MM.1S (cell line): Measurements from ENCODE around the gene BDKRB1.

Experiments
- DNase-seq: peaks from one replicate; pipeline ENCODE4 v3.0.0-alpha.2; 2015
- H2AFZ ChIP-seq: fragments of 300-600 bp; sonication (generic); 2 replicates; pipeline ENCODE4 v1.6.0; 2016; ENCODE audit warnings: antibody characterized with exemption, low read length
- H3F3A ChIP-seq: fragments of 300-600 bp; sonication (generic); 2 replicates; pipeline ENCODE4 v1.6.1; 2016; ENCODE audit warnings: mild to moderate bottlenecking, antibody characterized with exemption, low read length, moderate library complexity, mixed read lengths; ENCODE audit not compliant: insufficient read depth
- H3K27ac ChIP-seq: fragments of 300-600 bp; sonication (generic); 2 replicates; pipeline ENCODE4 v1.5.1; 2016; ENCODE audit warnings: mild to moderate bottlenecking, low read length
- H3K27me3 ChIP-seq: fragments of 300-600 bp; sonication (generic); replicated peaks from 2 replicates; pipeline ENCODE4 v1.6.0; 2016; ENCODE audit warnings: low read length; ENCODE audit not compliant: insufficient read depth
- H3K36me3 ChIP-seq: fragments of 300-600 bp; sonication (generic); replicated peaks from 2 replicates; pipeline ENCODE4 v1.6.1; 2016; ENCODE audit warnings: mild to moderate bottlenecking, low read length, mixed read lengths; ENCODE audit not compliant: insufficient read depth
- H3K4me1 ChIP-seq: fragments of 300-600 bp; sonication (generic); 2 replicates; pipeline ENCODE4 v1.6.1; 2016; ENCODE audit warnings: low read length, mixed read lengths
- H3K4me2 ChIP-seq: fragments of 300-600 bp; sonication (generic); 2 replicates; pipeline ENCODE4 v1.6.0; 2016; ENCODE audit warnings: low read depth, low read length
- H3K4me3 ChIP-seq: fragments of 300-600 bp; sonication (generic); 2 replicates; pipeline ENCODE4 v1.5.1; 2016; ENCODE audit warnings: low read length, mixed read lengths
- H3K79me2 ChIP-seq: fragments of 300-600 bp; sonication (generic); 2 replicates; pipeline ENCODE4 v1.6.1; 2016; ENCODE audit warnings: mixed run types, low read length, mixed read lengths
- H3K9ac ChIP-seq: fragments of 300-600 bp; sonication (generic); 2 replicates; pipeline ENCODE4 v1.6.1; 2016; ENCODE audit warnings: low read length, mixed read lengths
- H3K9me2 ChIP-seq: fragments of 300-600 bp; sonication (generic); replicated peaks from 2 replicates; pipeline ENCODE4 v1.6.1; 2016; ENCODE audit warnings: mild to moderate bottlenecking, low read length, mixed read lengths; ENCODE audit not compliant: insufficient read depth
- H3K9me3 ChIP-seq: fragments of 300-600 bp; sonication (generic); replicated peaks from 2 replicates; pipeline ENCODE4 v1.6.1; 2016; ENCODE audit warnings: mild to moderate bottlenecking, low read length, mixed read lengths; ENCODE audit not compliant: insufficient read depth
- H4K20me1 ChIP-seq: fragments of 300-600 bp; sonication (generic); 2 replicates; pipeline ENCODE4 v1.6.1; 2016; ENCODE audit warnings: mild to moderate bottlenecking, low read length, moderate library complexity, mixed read lengths; ENCODE audit not compliant: insufficient read depth
- CTCF ChIP-seq: fragments of 300-600 bp; sonication (generic); IDR thresholded peaks from 2 replicates; pipeline ENCODE4 v1.5.1; 2016; ENCODE audit warnings: antibody characterized with exemption, low read length, mixed read lengths
- EZH2 ChIP-seq: fragments of 300-600 bp; sonication (generic); optimal IDR thresholded peaks from 2 replicates; pipeline ENCODE3; 2017; ENCODE audit warnings: low read depth, mild to moderate bottlenecking, antibody characterized with exemption, low read length, mixed read lengths
- EZH2phosphoT487 ChIP-seq: fragments of 300-600 bp; sonication (generic); IDR thresholded peaks from 2 replicates; pipeline ENCODE4 v1.6.1; 2018; ENCODE audit warnings: antibody characterized with exemption, low read length

Gene BDKRB1

GRCh38 chr14:96277890-96278289, 21.9 kb downstream of the BDKRB1 start:
- no peak for DNase-seq
- Histone ChIP-seq H3K79me2 (no peaks in the 10 kb centered on the region), H3K9me2 (no peaks in the 10 kb centered on the region), H3K9me3 (no peaks in the 10 kb centered on the region), H2AFZ (no peak overlapping the region), H3K4me3 (no peak overlapping the region), H4K20me1 (no peaks in the 10 kb centered on the region), H3K9ac (no peak overlapping the region), H3K27ac (no peak overlapping the region), H3K4me1 (no peaks in the 10 kb centered on the region), H3K4me2 (no peak overlapping the region), H3K27me3 (no peaks in the 10 kb centered on the region), H3F3A (no peaks in the 10 kb centered on the region), H3K36me3 (no peaks in the 10 kb centered on the region)
- TF ChIP-seq EZH2 (no peak), EZH2phosphoT487 (no peak), CTCF (no peak)

- no peaks in the 10 kb centered on the region for H3K9me3 ChIP-seq
- no peaks in the 10 kb centered on the region for H3K27me3 ChIP-seq
- H3K4me3 ChIP-seq: no peak overlapping the region
- no peaks in the 10 kb centered on the region for H4K20me1 ChIP-seq
- no peaks in the 10 kb centered on the region for H3K79me2 ChIP-seq
- no peak for DNase-seq
- TF ChIP-seq EZH2 (no peak), CTCF (no peak), EZH2phosphoT487 (no peak)
- no peak overlapping the region for H2AFZ ChIP-seq
- H3K27ac ChIP-seq: no peak overlapping the region
- H3K9me2 ChIP-seq: no peaks in the 10 kb centered on the region
- no peaks in the 10 kb centered on the region for H3K36me3 ChIP-seq
- H3K4me1 ChIP-seq: no peaks in the 10 kb centered on the region
- H3F3A ChIP-seq: no peaks in the 10 kb centered on the region
- no peak overlapping the region for H3K9ac ChIP-seq
- H3K4me2 ChIP-seq: no peak overlapping the region
Measured at GRCh38 chr14:96279564-96279963, 23.6 kb downstream of the BDKRB1 start.

- Histone ChIP-seq H3K4me3 (no peak overlapping the region), H4K20me1 (no peaks in the 10 kb centered on the region), H3F3A (no peaks in the 10 kb centered on the region), H2AFZ (no peak overlapping the region), H3K9me3 (no peaks in the 10 kb centered on the region), H3K27ac (no peak overlapping the region), H3K9me2 (no peaks in the 10 kb centered on the region), H3K4me1 (no peaks in the 10 kb centered on the region), H3K36me3 (no peaks in the 10 kb centered on the region), H3K79me2 (no peaks in the 10 kb centered on the region), H3K27me3 (no peaks in the 10 kb centered on the region), H3K4me2 (no peak overlapping the region), H3K9ac (no peak overlapping the region)
- no peak for DNase-seq
- TF ChIP-seq EZH2phosphoT487: no peak
- no peak for TF ChIP-seq EZH2
Measured at GRCh38 chr14:96280104-96280503, 24.1 kb downstream of the BDKRB1 start.

- Histone ChIP-seq H2AFZ (no peak overlapping the region), H3K9me2 (no peaks in the 10 kb centered on the region), H3K36me3 (no peaks in the 10 kb centered on the region), H3K4me1 (no peaks in the 10 kb centered on the region), H3F3A (no peaks in the 10 kb centered on the region), H3K9ac (no peak overlapping the region), H3K4me2 (no peak overlapping the region), H3K27ac (no peak overlapping the region), H3K79me2 (no peaks in the 10 kb centered on the region), H4K20me1 (no peaks in the 10 kb centered on the region), H3K9me3 (no peaks in the 10 kb centered on the region), H3K4me3 (no peak overlapping the region), H3K27me3 (no peaks in the 10 kb centered on the region)
- no peak for DNase-seq
- TF ChIP-seq EZH2phosphoT487: no peak
- TF ChIP-seq EZH2: no peak
- TF ChIP-seq CTCF: no peak
Measured at GRCh38 chr14:96281486-96281885, 25.5 kb downstream of the BDKRB1 start.
